Activated T-helper 1 cell treated with anti-CD3 and anti-CD28 coated beads, Interleukin-2, amount 50 U/mL, for 16 hours (primary cell): ENCODE data around the gene TAS2R50.
"Not testable (repeated sequence)": the region's sequence is repeated elsewhere in the genome, so short reads cannot be mapped to it uniquely, and the experiment has no call there.

Source experiments
- DNase-seq, 2 donors: peaks; one replicate each; pipeline ENCODE4 v3.0.0-alpha.2; 2020; ENCODE audit warnings: low read depth in 1 of 2, low spot score in 1 of 2

The TAS2R50 gene, protein sequence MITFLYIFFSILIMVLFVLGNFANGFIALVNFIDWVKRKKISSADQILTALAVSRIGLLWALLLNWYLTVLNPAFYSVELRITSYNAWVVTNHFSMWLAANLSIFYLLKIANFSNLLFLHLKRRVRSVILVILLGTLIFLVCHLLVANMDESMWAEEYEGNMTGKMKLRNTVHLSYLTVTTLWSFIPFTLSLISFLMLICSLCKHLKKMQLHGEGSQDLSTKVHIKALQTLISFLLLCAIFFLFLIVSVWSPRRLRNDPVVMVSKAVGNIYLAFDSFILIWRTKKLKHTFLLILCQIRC

DNA sequence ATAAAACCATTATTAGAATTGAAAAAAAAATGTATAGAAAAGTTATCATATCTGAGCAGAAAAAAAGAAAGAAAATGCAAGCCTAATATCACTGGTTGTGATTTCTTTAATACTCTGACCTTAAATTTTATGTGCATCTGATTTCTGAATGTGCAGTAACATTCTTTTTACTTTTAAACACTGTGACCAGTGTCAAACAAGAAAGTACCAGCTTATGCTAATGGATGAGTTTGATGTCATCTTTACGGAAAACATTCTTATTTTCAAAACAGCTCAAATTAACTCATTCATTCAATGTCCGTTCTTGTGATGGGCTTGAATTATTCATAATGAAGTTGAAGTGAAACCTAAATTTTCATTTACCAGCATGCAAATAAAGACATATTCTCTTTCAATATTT, at the start of gene TAS2R50:
TAS2R50 (minus strand) TSS at position 101 of the 400 bp plus-strand sequence; CDS start at position 49, 52 bp downstream.
- DNase-seq = no peak

DNA sequence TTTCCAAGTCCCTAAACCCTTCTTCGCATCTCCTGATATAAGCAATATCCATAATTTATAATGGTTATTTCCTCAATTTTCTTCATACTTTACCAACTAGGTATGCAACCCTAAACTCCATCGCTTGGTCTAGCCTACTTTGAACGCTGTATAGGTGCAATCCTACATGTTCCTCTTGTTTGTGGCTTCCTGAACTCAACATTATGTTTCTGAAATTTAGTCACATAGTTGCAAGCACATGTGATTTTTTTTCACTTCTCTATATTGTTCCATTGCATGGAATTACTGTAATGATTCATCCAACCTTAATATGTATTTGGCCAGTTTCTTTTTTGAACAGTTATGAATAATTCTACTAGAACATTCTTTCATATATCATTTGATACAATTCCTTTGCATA, 47.2 kb upstream of the TAS2R50 start:
- not testable (repeated sequence) for DNase-seq

DNA sequence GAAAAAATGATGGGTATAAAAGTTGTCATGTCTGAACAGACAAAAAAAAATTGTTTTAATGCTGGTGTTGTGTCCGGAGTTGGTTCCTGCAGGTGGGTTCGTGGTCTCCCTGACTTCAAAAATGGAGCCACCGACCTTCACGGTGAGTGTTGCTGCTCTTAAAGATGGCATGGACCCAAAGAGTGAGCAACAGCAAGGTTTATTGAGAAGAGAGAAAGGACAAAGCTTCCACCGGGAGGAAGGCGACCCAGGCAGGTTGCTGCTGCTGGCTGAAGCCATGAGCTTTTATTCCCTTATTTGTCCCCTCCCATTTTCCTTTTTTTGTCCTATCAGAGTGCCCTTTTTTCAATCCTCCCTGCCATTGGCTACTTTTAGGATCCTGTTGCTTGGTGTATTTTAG, 44.6 kb upstream of the TAS2R50 start, which contains the start of gene TAS2R31:
TAS2R31 (minus strand) TSS at position 101 of the 400 bp plus-strand sequence; CDS start at position 29, 72 bp downstream.
- no peak for DNase-seq

DNA sequence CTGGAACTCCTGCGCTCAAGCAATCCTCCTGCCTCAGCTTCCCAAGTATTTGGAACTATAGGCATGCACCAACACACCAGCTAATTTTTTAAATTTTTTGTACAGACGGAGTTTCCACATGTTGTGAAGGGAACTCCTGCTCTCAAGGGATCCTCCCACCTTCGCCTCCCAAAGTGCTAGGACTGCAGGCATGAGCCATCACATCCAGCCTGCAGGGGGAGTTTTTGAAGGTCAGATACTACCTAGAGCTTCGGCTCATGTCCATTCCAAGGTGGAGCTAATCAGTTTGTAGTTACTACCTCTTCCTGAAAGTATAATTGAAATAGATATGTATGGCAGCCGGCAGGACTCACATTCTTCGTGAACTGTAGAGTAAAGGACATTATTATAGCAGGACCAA, 39.4 kb upstream of the TAS2R50 start:
- DNase-seq = no peak

DNA sequence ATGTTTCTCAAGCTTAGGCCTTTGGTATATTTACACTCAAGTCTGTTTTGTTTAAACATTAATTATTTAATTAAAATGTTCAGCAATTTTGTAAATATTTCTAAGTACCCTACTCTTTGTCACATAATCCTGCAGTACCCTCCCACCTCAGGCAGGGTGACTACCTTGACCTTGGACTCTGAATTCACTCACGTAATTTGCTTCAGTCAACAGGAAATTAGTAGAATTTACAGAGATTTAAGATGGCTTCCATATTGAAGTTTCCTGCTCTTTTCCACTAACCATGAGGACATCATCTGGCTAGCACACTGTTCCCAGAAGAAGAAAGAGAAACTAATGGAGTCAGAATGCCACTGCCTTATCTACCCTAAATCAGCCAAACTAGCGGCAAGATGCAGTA, 36.7 kb upstream of the TAS2R50 start:
- DNase-seq = no peak

DNA sequence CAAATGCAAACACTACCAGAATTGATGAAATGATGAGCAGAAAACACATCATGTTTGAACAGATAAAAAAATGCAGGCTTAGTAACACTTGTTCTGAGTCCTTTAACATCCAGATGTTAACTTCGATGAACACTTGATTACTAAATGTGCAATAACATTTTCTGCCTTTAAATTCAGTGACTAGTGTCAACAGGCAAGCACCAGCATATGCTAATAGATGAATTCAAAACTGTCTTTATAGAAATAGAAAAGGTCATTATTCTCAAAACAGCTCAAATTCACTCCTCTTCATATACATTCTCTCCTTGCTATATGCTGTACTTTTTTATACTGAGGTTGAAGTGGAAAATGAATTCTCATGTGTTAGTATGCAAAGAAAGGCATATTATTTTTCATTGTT, 35.8 kb upstream of the TAS2R50 start, which contains the start of gene TAS2R19:
TAS2R19 (minus strand) TSS at position 101 of the 400 bp plus-strand sequence; CDS start at position 52, 49 bp downstream.
- no peak for DNase-seq

DNA sequence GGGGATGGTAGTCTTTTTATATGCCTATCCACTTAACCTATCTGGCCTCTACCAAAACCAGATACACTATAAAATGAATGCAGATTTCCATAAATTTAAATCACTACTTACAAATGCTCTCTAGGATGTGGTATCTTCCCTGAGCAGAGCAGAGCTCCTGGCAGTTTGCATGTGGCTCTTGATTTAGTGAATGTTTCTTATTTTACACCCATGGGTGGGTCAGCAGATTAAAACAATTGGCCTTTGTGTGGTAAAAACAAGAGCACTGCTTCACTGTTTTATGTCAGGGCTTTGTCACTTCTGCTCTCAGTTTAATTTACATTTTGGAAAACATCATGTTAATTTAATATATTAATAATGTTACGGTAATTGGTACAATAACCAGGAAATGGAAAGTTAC, 30.2 kb upstream of the TAS2R50 start:
- no peak for DNase-seq

DNA sequence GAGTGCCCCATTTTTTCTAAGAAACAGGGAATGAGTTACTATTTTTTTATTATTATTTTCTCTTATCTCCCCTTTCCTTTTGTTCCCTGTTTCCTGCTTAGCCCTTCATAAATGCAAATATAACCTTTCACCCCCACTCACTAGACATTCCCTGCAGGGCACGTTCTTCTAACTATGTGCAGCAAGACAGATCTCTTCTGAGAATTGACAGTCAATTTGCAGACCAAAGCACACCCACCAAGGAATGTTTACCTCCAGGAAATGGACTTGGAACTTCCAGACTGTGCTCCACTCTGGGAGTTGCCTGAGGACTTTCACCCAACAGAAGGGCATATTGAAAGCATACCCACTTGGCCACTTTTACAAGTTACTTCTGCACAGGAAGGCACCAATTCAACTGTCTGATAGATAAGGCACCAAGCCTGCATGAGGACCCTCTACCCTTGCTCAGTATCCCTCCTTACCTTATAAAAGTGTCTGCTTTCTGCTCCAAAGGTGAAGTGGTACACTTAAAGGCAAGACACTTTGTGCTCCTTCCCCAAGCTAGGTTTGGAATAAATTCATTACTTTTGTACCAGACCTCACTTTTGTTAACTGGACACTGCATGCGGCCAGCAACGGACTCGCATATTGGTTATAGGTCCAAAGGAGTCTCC, 29.2 kb upstream of the TAS2R50 start:
- no peak for DNase-seq

DNA sequence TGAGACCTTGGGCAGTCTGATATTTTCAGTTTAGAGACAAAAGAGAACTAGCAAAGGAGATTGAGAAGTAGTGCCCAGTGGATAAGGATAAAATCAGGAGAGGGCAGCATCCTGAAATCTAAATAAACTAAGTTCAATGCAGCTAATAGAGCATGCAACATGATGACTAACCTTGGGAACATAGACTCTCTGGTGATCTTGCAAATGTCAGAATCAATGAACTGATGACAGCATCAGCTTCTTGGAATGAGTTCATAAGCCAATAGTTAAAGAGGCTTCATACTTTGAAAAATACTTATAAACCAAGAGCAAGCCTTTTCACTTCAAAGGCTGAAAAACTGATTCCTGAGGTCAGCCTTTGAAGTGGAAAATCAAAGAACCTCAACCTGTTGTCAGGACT, 27.5 kb upstream of the TAS2R50 start:
- DNase-seq = no peak

DNA sequence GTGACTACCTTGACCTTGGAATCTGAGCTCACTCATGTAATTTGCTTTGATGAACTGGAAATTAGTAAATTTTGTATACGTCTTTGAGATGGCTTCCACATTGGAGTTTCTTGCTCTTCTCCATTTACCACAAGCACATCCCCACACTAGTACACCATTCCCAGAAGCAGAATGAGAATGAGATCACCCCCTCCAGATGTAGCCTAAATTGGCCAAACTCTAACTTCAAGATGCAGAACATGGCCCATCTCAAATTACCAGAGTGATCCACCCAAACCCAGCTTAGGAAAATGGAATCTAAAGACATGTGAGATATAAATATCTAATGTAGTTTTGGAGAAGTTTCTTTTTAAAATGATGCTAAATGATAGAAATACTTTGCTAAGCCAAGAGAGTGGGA, 20.9 kb upstream of the TAS2R50 start:
- no peak for DNase-seq

DNA sequence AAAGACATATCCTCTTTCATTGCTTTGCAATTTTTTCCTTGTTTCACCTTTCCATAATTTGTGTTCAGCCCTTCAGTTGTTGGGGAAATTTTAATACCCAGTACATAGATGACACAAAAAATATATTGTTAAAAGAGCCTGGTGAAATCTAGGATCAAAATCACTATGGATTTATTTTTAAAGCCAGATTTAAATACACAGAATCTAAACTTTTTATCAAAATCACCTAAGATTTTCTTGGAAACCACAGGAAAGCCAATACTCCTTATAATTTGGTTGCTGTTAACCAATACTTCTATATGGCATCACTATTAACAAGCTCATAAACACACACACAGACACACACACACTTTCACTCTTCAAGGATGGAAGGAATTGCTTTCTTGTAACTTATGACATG, 11.5 kb upstream of the TAS2R50 start, which contains the start of gene TAS2R20:
TAS2R20 (minus strand) TSS at position 101 of the 400 bp plus-strand sequence. CDS start 429 bp downstream, outside the sequence.
- DNase-seq = no peak

DNA sequence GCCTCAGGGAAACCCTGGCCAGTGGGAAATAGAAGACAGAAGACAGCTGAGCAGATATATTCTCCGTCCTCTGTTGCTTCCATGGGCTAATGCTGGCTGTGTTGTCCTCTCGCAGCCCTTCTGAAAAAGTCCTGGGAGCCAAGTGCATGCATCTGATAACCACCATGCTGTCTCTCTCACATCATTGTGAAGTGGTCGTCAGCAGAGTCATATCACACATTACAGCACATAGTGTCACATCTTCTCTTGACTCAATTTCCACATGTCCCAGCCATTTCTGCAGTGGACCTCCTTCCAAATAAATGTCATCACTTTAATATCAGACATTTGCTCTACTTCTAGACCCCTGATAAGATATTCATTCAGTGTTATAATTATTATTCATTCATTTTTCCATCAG, 7.6 kb upstream of the TAS2R50 start:
- no peak for DNase-seq

DNA sequence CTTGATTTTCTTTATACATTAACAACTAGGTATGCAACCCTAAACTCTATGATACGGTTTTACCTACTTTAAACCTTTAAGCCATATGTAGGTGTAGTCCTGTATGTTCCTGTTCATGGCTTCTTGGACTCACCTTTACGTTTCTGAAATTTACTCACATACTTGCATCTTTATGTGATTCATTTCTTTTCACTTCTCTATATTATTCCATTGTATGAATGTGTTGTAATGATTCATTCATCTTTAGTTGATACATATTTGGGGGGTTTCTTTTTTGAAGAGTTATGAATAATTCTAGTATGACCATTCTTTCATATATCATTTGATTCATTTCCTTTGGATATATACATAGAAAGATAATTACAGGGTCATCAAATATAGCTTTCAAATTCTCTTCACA, 2.4 kb upstream of the TAS2R50 start:
- DNase-seq = no peak

DNA sequence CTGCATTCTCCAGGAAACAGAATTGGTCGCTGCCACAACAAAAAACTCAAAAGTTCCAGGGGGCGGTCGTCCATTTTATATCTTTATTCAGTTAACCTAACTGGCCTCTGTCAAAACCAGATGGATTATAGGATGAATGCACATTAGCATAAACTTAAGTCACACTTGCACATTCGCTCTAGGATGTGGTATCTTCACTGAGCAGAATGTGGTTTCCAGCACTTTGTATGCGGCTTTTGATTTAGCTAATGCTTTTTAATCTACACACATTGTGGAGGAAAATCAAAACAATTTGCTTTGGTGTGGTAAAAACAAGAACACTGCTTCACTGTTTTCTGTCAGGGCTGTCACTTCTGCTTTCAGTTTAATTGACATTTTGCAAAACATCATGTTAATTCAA, 4.5 kb downstream of the TAS2R50 start:
- DNase-seq = peak in 1 of 2 donors; percentile 11

DNA sequence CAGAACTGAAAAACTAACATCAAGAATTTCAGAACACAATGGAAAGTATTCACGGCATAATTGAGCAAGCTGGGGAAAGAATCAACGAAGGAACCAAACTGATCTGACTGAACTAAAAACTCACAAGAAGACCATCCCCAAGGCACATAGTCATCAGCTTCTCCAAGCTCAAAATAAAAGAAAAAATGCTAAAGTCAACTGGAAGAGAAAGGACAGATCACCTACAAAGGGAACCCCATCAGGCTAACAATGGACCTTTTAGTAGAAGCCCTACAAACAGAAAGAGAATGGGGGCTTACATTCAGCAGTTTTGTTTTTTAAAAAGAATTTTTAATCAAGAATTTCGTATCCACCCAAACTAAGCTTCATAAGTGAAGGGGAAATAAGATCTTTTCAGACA, 11.7 kb downstream of the TAS2R50 start:
- DNase-seq = no peak

DNA sequence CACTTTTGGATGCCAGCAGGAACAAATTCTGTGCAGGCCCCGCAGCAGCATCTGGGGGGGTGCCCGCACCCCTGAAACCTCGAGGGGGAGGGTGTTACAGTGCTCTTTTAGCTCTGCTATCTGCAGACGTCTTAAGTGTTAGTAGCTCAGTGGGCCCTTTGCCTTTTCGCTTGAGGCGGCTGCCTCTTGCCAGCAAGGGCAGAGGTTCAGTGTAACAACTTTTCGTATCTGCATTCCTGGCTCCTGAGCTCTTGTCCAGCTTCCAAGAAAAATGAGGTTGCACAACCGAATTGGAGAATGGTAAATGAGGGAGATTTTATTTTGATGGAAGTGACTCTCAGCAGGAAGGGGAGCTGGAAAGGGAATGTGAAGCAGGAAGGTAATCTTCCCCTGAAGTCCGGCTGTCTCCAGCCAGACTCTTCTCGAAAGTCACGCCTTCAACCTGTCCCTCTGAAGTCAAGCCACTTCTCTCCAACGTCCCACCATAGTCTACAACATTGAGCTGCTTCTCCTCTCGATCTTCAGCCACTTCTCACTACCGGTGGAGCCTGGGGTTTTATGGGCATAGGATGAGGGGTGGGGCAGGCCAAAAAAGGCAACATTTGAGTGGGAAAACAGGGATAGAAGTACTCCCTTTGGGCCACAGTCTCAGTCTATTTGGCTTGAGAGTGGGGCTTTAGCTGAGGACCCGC, 17.8 kb downstream of the TAS2R50 start:
- DNase-seq = no peak

DNA sequence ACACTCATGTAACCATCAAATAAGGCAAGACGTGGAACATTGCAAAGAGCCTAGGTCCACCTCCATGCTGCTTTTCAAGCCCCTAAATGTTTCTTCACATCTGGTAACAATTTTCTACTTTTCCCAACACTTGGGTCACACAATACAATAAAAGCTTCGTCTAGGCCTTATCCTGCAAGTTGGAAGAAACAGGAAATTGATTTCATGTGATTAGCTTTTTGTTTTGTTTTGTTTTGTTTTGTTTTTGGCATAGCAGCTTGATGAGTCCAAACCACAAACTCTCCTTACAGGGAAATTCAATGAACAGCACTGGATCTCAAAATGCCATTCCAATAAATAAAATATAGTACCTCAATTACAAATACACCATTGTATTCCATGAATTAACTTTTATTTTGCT, 19.3 kb downstream of the TAS2R50 start:
- no peak for DNase-seq

DNA sequence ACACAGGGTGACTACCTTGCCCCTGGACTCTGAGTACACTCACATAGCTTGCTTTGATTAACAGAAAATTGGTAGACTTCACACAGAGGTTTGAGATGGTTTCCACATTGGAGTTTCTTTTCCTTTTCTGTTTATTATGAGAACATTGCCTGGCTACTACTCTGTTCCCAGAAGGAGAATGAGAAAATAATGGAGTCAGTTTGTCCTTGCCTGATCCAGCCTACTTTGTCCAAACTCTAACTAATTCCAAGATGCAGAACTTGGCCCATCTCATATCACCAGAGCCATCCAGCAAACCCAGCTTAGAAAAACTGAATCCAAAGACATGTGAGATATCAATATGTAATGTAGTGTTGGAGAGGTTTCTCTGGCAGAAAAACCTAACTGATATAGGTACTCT, 20.4 kb downstream of the TAS2R50 start:
- DNase-seq = no peak

DNA sequence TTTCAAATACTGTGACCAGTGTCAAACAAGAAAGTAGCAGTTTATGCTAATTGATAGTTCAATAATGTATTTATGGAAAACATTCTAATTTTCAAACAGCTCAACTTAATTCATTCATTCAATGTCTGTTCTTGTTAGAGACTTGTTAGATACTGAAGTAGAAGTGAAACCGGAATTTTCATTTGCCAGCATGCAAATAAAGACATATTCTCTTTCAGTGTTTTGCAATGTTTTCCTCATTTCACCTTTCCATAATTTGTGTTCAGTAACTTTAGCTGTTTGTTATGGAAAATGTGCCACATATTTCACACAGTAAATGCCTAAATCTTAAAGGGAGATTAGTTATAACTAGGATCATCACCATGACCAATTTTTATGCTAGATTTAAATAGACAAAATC, 21.2 kb downstream of the TAS2R50 start:
- no peak for DNase-seq

DNA sequence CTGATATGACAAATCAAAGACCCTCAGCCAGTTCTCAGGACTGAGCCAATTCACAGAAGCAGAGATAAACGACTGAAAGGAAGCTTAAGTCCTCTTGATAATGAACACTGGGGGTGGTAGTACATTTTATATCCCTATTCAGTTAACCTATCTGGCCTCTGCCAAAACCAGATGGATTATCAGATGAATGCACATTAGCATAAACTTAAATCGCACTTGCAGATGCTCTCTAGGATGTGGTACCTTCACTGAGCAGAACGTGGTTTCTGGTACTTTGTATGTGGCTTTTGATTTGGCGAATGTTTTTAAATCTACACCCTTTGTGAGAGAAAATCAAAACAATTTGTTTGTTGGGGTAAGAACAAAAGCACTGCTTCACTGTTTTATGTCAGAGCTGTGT, 26.5 kb downstream of the TAS2R50 start:
- no peak for DNase-seq

DNA sequence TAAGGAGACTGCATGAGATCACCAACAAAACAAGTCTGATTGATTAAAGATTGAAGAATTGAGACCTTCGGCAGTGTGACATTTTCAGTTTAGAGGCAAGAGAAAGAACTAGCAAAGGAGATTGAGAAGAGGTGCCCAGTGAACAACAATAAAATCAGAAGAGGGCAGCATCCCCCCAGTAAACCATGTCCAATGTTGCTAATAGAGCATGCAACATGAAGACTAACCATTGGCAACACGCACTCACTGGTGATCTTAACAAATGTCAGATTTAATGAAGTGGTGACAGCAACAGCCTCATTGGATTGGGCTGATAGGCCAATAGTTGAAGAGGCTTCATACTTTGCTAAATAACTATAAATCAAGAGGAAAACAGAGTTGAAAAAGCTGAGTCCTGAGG, 26.9 kb downstream of the TAS2R50 start:
- DNase-seq = no peak

DNA sequence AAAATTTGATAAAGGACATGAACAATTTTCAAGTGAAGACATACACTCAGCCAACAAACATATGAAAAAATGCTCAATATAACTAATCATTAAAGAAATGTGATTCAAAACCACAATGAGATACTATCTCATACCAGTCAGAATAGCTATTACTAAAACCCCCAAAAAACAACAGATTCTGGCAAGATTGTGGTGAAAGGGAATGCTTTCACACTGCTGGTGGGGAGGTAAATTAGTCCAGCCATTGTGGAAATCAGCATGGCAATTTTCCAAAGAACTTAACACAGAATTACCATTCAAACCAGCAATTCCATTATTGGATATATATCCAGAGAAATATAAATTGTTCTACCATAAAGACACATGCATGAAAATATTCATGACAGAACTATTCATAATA, 29.0 kb downstream of the TAS2R50 start:
- DNase-seq = no peak
